RWPE2 (cell line): ENCODE results near the gene HOXD4.

Experiments used
- ATAC-seq: fragments of 200-7000 bp; cut with Tn5 transposase; 3 replicates; pipeline ENCODE4 v1.9.1; 2021; ENCODE audit warnings: low read depth
- DNase-seq: peaks from one replicate; pipeline ENCODE4 v3.0.0-alpha.2; 2020; ENCODE audit warnings: low spot score
- H3K27ac ChIP-seq: fragments of 450-650 bp; 2 replicates; pipeline ENCODE4 v1.5.1; 2017; ENCODE audit warnings: mild to moderate bottlenecking; ENCODE audit not compliant: poor library complexity, severe bottlenecking
- H3K27me3 ChIP-seq: fragments of 250-450 bp; sonication (Bioruptor Pico); 2 replicates; pipeline ENCODE4 v1.5.1; 2021; ENCODE audit warnings: mild to moderate bottlenecking, moderate library complexity; ENCODE audit not compliant: insufficient read depth, poor library complexity, severe bottlenecking
- H3K36me3 ChIP-seq: fragments of 250-450 bp; sonication (Bioruptor Pico); 2 replicates; pipeline ENCODE4 v1.5.1; 2020; ENCODE audit warnings: low read depth, mild to moderate bottlenecking, moderate library complexity
- H3K4me1 ChIP-seq: fragments of 250-450 bp; sonication (Bioruptor Pico); 2 replicates; pipeline ENCODE4 v1.5.1; 2021; ENCODE audit warnings: mild to moderate bottlenecking, moderate library complexity; ENCODE audit not compliant: insufficient read depth, poor library complexity, severe bottlenecking
- H3K4me3 ChIP-seq: fragments of 250-450 bp; sonication (Bioruptor Pico); 2 replicates; pipeline ENCODE4 v1.5.1; 2021; ENCODE audit warnings: mild to moderate bottlenecking, moderate library complexity; ENCODE audit not compliant: severe bottlenecking
- H3K9me3 ChIP-seq: fragments of 250-450 bp; sonication (Bioruptor Pico); 2 replicates; pipeline ENCODE4 v1.5.1; 2021; ENCODE audit warnings: mild to moderate bottlenecking, moderate library complexity; ENCODE audit not compliant: severe bottlenecking
- TF ChIP-seq, protein P1 (sequence below): fragments of 450-650 bp; IDR thresholded peaks from one replicate; pipeline ENCODE4 v1.5.1; 2017; ENCODE audit warnings: mild to moderate bottlenecking, moderate library complexity; ENCODE audit not compliant: poor library complexity, severe bottlenecking

The HOXD4 gene

GRCh38 chr2:176142281-176142680, 9.1 kb upstream of the HOXD4 start:
- TF ChIP-seq, protein P1, sequence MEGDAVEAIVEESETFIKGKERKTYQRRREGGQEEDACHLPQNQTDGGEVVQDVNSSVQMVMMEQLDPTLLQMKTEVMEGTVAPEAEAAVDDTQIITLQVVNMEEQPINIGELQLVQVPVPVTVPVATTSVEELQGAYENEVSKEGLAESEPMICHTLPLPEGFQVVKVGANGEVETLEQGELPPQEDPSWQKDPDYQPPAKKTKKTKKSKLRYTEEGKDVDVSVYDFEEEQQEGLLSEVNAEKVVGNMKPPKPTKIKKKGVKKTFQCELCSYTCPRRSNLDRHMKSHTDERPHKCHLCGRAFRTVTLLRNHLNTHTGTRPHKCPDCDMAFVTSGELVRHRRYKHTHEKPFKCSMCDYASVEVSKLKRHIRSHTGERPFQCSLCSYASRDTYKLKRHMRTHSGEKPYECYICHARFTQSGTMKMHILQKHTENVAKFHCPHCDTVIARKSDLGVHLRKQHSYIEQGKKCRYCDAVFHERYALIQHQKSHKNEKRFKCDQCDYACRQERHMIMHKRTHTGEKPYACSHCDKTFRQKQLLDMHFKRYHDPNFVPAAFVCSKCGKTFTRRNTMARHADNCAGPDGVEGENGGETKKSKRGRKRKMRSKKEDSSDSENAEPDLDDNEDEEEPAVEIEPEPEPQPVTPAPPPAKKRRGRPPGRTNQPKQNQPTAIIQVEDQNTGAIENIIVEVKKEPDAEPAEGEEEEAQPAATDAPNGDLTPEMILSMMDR: no peak
- DNase-seq (peak; percentile 17), ATAC-seq (no peak)
- H3K9me3 ChIP-seq: no peaks in the 10 kb centered on the region
- no peaks in the 10 kb centered on the region for H3K27me3 ChIP-seq
- H3K4me3 ChIP-seq: no peak overlapping the region
- H3K27ac ChIP-seq: no peak overlapping the region
- no peaks in the 10 kb centered on the region for H3K4me1 ChIP-seq
- H3K36me3 ChIP-seq: no peaks in the 10 kb centered on the region

DNA sequence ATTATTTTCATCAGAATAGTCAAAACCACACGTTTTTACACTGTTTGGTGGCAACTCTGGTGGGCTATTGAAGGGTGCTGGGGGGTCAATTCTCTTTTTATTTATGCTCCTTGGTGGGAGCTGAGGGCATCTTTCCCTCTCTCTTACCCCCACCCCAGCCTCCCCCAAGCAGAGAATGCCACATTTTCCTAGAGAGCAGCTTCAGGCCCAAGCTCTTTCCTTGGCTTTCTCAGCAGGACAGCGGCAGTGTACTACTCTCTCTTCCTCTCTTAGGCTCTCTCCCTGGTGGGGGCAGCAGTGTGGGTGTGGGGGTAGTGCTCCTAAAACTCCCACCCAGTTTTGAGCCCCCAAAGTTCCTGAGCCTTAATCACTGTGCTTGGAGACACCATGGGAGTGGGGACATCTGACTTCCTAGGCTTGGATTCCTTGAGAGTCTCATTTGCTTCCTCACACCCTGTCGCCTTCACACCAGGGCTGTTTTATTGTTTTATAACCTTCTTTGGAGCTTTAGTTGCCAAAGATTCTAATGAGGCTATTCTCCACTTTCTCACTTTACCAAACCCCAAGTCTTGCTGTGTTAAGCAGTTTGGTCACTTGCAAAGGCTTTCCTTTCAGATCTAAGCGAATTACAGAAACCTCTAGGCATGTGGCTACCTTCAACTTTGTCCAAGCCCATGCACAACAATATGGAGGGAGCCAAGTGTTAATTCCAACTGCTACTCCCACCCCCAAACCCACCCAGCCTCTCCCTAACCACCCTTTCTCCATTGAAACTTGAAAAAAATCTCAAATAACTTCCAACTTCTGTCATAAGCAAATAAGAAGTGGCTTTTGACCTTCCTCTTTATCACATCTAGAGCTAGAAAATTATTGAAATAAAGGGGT, 6.0 kb upstream of the HOXD4 start:
- ATAC-seq (no peak), DNase-seq (no peak)
- H3K27me3 ChIP-seq: no peaks in the 10 kb centered on the region
- H3K27ac ChIP-seq: no peak overlapping the region
- no peaks in the 10 kb centered on the region for H3K4me1 ChIP-seq
- no peak overlapping the region for H3K4me3 ChIP-seq
- H3K9me3 ChIP-seq: no peaks in the 10 kb centered on the region
- H3K36me3 ChIP-seq: no peaks in the 10 kb centered on the region
- TF ChIP-seq, protein P1: no peak

DNA sequence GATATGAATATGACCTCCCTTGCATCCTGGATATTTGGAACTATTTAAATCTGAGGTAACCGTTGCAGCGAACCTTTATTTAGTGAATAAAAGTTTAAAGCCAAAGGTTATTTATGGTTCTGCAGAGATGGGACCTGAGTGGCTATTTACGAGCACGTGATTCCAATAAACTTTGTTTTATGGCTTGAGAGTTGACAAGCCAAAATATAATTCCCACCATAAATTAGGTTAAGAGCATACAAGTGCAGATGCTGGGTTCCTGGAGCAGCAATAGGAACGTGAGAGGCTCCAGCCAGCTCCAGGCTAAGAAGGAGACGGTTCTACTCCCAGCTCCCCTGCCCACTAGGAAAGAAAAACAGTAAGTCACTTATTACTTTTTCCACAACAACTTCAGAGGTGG, 5.2 kb upstream of the HOXD4 start:
- DNase-seq: no peak
- TF ChIP-seq, protein P1: no peak
- Histone ChIP-seq H3K27me3 (no peaks in the 10 kb centered on the region), H3K36me3 (no peaks in the 10 kb centered on the region), H3K4me3 (no peak overlapping the region), H3K9me3 (no peaks in the 10 kb centered on the region), H3K27ac (no peak overlapping the region), H3K4me1 (no peaks in the 10 kb centered on the region)
- ATAC-seq: no peak

GRCh38 chr2:176146645-176147044, 4.7 kb upstream of the HOXD4 start:
- Histone ChIP-seq H3K4me3 (no peak overlapping the region), H3K4me1 (no peaks in the 10 kb centered on the region), H3K36me3 (no peaks in the 10 kb centered on the region), H3K27ac (no peak overlapping the region), H3K9me3 (no peaks in the 10 kb centered on the region), H3K27me3 (no peaks in the 10 kb centered on the region)
- DNase-seq (no peak), ATAC-seq (no peak)
- TF ChIP-seq, protein P1: no peak

DNA sequence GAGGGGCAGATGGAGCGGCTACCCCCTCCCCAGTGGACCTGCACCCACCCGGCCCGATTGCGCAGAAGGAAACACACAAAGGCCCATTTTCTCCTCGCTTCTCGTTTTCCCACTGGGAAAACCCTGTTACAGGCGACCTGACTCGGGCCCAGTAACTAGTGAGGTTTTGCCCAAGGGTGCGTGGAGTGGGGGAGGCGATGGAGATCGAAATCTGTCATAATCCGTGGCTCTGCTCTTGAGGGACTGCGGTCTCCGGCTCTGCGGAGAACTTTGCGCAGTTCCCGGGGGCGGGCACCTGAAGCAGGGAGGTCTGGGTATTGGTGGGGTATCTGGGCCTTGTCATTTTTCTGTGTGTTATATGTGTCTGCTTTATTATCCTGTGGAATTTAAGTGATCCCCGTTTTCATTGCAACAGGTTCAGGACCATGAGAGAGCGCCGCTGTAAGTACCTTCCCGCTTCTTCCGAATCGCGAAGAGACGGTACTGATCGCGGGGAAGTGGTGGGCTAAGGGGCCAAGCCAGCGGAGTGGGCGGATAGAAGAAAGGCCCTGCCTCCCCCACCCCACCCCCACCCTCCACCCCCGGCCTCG, 4.0 kb upstream of the HOXD4 start:
- no peak for ATAC-seq
- Histone ChIP-seq H3K4me3 (no peak overlapping the region), H3K36me3 (no peaks in the 10 kb centered on the region), H3K9me3 (no peaks in the 10 kb centered on the region), H3K27ac (no peak overlapping the region), H3K4me1 (no peaks in the 10 kb centered on the region), H3K27me3 (no peaks in the 10 kb centered on the region)
- TF ChIP-seq, protein P1: no peak
- DNase-seq: no peak
